NCI-H128 (cell line): ENCODE data around the gene KDELR1.

Source experiments
- DNase-seq: peaks from one replicate; lab custom pipeline; 2025; ENCODE audit not compliant: unreplicated experiment; lab: John Stamatoyannopoulos, UW

The KDELR1 gene

GRCh38 chr19:48391100-48392005 is at the start of gene KDELR1:
KDELR1 (minus strand) TSS chr19:48391551; CDS start chr19:48391358, 193 bp downstream.
- no peak for DNase-seq

- DNase-seq = no peak
Measured at GRCh38 chr19:48436586-48436985, 45.2 kb upstream of the KDELR1 start.

- DNase-seq = no peak
Measured at GRCh38 chr19:48433337-48433736, 42.0 kb upstream of the KDELR1 start.

- DNase-seq = no peak
Measured at GRCh38 chr19:48428670-48429069, 37.3 kb upstream of the KDELR1 start.

GRCh38 chr19:48424694-48425219 is 33.4 kb upstream of the KDELR1 start:
- DNase-seq = no peak

- no peak for DNase-seq
Measured at GRCh38 chr19:48421548-48421947, 30.2 kb upstream of the KDELR1 start.

GRCh38 chr19:48419158-48419920 is 28.0 kb upstream of the KDELR1 start:
- DNase-seq = no peak

GRCh38 chr19:48418317-48419064 is 27.1 kb upstream of the KDELR1 start:
- DNase-seq = no peak

- no peak for DNase-seq
Measured at GRCh38 chr19:48417421-48417820, 26.1 kb upstream of the KDELR1 start.

GRCh38 chr19:48415806-48416221 is 24.5 kb upstream of the KDELR1 start:
- DNase-seq = no peak

GRCh38 chr19:48415395-48415794 is 24.0 kb upstream of the KDELR1 start:
- no peak for DNase-seq

GRCh38 chr19:48413879-48414587 is 22.7 kb upstream of the KDELR1 start:
- no peak for DNase-seq

- DNase-seq = no peak
Measured at GRCh38 chr19:48405850-48406249, 14.5 kb upstream of the KDELR1 start.

- no peak for DNase-seq
Measured at GRCh38 chr19:48405010-48405659, 13.8 kb upstream of the KDELR1 start.

GRCh38 chr19:48403606-48404005 is 12.3 kb upstream of the KDELR1 start:
- DNase-seq = no peak

- DNase-seq = no peak
Measured at GRCh38 chr19:48401287-48401686, 9.9 kb upstream of the KDELR1 start.

GRCh38 chr19:48400018-48400742 is 8.8 kb upstream of the KDELR1 start:
- DNase-seq = no peak

GRCh38 chr19:48398375-48399235 is 7.3 kb upstream of the KDELR1 start:
- DNase-seq = peak; percentile 71

GRCh38 chr19:48398102-48398374 is 6.7 kb upstream of the KDELR1 start:
- DNase-seq = no peak
